ENCODE measurements around the gene C11orf42. TPM values are rescaled to one million over a fixed set of nuclear protein-coding genes. Genes with fewer than 3 reads are reported as not detected.

C11orf42 gene
- total and polyA plus RNA-seq, 8 donors: not detected

GRCh38 chr11:6258141-6258540 is 52.8 kb downstream of the C11orf42 start:
- TF ChIP-seq EP300 (IDR thresholded peaks at IDR 0.05) (no peak), POLR2A (IDR thresholded peaks at IDR 0.05) (no peak), POLR2AphosphoS5 (IDR thresholded peaks at IDR 0.05) (no peak)
- TF ChIP-seq, protein P1, sequence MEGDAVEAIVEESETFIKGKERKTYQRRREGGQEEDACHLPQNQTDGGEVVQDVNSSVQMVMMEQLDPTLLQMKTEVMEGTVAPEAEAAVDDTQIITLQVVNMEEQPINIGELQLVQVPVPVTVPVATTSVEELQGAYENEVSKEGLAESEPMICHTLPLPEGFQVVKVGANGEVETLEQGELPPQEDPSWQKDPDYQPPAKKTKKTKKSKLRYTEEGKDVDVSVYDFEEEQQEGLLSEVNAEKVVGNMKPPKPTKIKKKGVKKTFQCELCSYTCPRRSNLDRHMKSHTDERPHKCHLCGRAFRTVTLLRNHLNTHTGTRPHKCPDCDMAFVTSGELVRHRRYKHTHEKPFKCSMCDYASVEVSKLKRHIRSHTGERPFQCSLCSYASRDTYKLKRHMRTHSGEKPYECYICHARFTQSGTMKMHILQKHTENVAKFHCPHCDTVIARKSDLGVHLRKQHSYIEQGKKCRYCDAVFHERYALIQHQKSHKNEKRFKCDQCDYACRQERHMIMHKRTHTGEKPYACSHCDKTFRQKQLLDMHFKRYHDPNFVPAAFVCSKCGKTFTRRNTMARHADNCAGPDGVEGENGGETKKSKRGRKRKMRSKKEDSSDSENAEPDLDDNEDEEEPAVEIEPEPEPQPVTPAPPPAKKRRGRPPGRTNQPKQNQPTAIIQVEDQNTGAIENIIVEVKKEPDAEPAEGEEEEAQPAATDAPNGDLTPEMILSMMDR (IDR thresholded peaks at IDR 0.05): no peak
- Histone ChIP-seq H3K4me3 (peak overlapping the region in 1 of 4 donors; percentile 58), H3K36me3 (no peaks in the 10 kb centered on the region), H3K9me3 (no peaks in the 10 kb centered on the region), H3K27me3 (peaks cover 5 to 47% (median 23%) of the 10 kb centered on the region in 3 donors), H3K27ac (peak overlapping the region in 1 of 5 donors; percentile 85), H3K4me1 (peaks cover 15 to 40% (median 35%) of the 10 kb centered on the region in 4 donors)
- intact Hi-C loops (cut with DNase I; ENCODE audit: low total_unique reads): no loop called here
- no peak for DNase-seq
- 81 to 85% (median 82%) methylated on average over 3 of the region's 3 CpGs for WGBS, 5 donors

DNA sequence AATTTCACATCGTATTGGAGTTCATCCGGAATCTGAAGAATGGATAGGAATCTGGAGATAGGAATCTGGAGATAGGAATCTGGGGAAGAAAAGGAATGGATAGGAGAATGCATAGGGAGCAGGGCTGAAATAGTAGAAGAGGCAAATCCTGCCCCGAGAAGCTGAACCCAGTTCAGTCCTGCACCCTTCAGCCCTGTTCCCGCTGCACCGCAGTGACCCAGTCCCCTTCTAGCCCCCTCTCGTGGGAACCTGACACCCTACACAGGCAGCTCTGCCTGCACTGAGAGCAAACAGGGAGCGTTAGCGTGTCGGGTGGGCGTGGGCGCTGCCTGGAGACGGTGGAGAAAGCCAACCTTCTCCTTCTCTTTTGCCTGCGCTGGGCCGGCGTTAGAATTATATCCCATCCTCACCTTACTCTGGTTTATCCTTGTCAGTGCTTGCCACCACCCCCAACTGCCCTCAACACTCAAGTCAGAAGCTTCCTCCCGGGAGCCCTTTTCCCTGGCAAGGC is 53.3 kb downstream of the C11orf42 start:
- Histone ChIP-seq H3K27ac (peak overlapping the region; percentile 65 to 90 (median 82)), H3K4me3 (peak overlapping the region; percentile 42 to 58 (median 49)), H3K4me1 (peaks cover 15 to 35% (median 31%) of the 10 kb centered on the region in 4 donors), H3K9me3 (no peaks in the 10 kb centered on the region), H3K27me3 (peaks cover 5 to 47% (median 23%) of the 10 kb centered on the region in 3 donors), H3K36me3 (no peaks in the 10 kb centered on the region)
- intact Hi-C loops (cut with DNase I; ENCODE audit: low total_unique reads): no loop called here
- WGBS, 5 donors: 9 to 14% (median 9%) methylated on average over 16 of the region's 16 CpGs
- DNase-seq: peak; percentile 31 to 73
- TF ChIP-seq POLR2AphosphoS5 (IDR thresholded peaks at IDR 0.05) (no peak), POLR2A (IDR thresholded peaks at IDR 0.05) (no peak), EP300 (IDR thresholded peaks at IDR 0.05) (no peak)
- TF ChIP-seq, protein P1 (IDR thresholded peaks at IDR 0.05): no peak

DNA sequence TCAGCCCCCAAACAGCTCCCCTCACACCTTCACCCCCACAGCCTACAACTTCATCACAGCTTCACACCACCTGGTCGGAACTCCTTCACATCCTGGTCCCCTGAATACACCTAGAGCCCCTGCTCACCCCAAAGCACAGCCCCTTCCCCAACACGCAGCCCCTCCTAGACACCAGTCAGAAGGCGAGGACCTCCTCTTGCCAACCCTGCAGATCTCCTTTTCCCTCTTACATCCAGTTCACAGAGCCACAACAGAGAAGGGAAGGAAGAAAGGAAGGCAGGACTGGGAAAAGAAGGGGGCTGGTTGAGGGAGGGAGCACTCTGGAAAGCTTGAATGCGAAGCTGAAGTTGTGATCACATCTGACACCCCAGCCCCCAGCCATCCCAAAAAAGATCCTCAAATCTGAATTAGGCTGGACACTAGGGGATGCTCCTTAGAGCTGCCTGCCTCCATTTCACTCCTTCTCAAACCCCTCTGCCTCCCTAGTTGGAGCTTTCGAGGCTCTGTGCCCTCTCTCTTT is 54.9 kb downstream of the C11orf42 start:
- TF ChIP-seq POLR2AphosphoS5 (IDR thresholded peaks at IDR 0.05) (no peak), EP300 (IDR thresholded peaks at IDR 0.05) (no peak), POLR2A (IDR thresholded peaks at IDR 0.05) (no peak)
- TF ChIP-seq, protein P1 (IDR thresholded peaks at IDR 0.05): no peak
- peak in 1 of 2 donors; percentile 28 for DNase-seq
- 17 to 38% (median 25%) methylated on average over 5 of the region's 5 CpGs for WGBS, 5 donors
- Histone ChIP-seq H3K36me3 (peaks cover 0 to 6% (median 0%) of the 10 kb centered on the region in 4 donors), H3K27me3 (peaks cover 5 to 47% (median 23%) of the 10 kb centered on the region in 3 donors), H3K9me3 (no peaks in the 10 kb centered on the region), H3K4me3 (peak overlapping the region; percentile 42 to 58 (median 49)), H3K4me1 (peaks cover 15 to 34% (median 29%) of the 10 kb centered on the region in 4 donors), H3K27ac (peak overlapping the region; percentile 65 to 90 (median 82))
- intact Hi-C loops (cut with DNase I; ENCODE audit: low total_unique reads): loop anchor here (10.0 kb wide), 1 partner anchor 55 kb away; no protein-coding TSS in a partner anchor

Other genes with a start within 250 kb of the C11orf42 start
- gene OR56A5, start 237.1 kb upstream of the C11orf42 start, total RNA-seq: not detected
- not detected for gene OR56A5, start 237.1 kb upstream of the C11orf42 start, polyA plus RNA-seq
- gene OR52L1, start 218.6 kb upstream of the C11orf42 start, total RNA-seq: not detected
- gene OR52L1, start 218.6 kb upstream of the C11orf42 start, polyA plus RNA-seq: not detected
- not detected for gene OR56A4, start 198.6 kb upstream of the C11orf42 start, total RNA-seq
- gene OR56A4, start 198.6 kb upstream of the C11orf42 start, polyA plus RNA-seq: not detected
- gene OR56A1, start 174.8 kb upstream of the C11orf42 start, total RNA-seq: under 1 TPM in 1 of 5 donors, not detected in 4; 0.18 TPM
- gene OR56A1, start 174.8 kb upstream of the C11orf42 start, polyA plus RNA-seq: not detected
- not detected for gene OR56B4, start 97.9 kb upstream of the C11orf42 start, total RNA-seq
- under 1 TPM in 1 of 3 donors, not detected in 2; 0.61 TPM for gene OR56B4, start 97.9 kb upstream of the C11orf42 start, polyA plus RNA-seq
- not detected for gene OR52B2, start 35.2 kb upstream of the C11orf42 start, total RNA-seq
- not detected for gene OR52B2, start 35.2 kb upstream of the C11orf42 start, polyA plus RNA-seq
- not detected for gene OR52W1, start 6.3 kb upstream of the C11orf42 start, total RNA-seq
- not detected for gene OR52W1, start 6.3 kb upstream of the C11orf42 start, polyA plus RNA-seq
- 100 to 1,000 TPM in 2 of 5 donors, 10 to 100 TPM in 3; 22.9 to 324 (median 44.6) TPM for gene FHIP1B, start 29.1 kb downstream of the C11orf42 start, total RNA-seq
- gene FHIP1B, start 29.1 kb downstream of the C11orf42 start, polyA plus RNA-seq: 10 to 100 TPM; 17.0 to 32.1 (median 19.6) TPM
- not detected for gene CNGA4, start 33.5 kb downstream of the C11orf42 start, total RNA-seq
- under 1 TPM in 1 of 3 donors, not detected in 2; 0.08 TPM for gene CNGA4, start 33.5 kb downstream of the C11orf42 start, polyA plus RNA-seq
- gene CCKBR, start 54.3 kb downstream of the C11orf42 start, total RNA-seq: 10 to 100 TPM in 4 of 5 donors, not detected in 1; 17.5 to 47.8 (median 30.2) TPM
- gene CCKBR, start 54.3 kb downstream of the C11orf42 start, polyA plus RNA-seq: 10 to 100 TPM in 1 of 3 donors, 1 to 10 TPM in 2; 6.5 to 11.5 (median 7.5) TPM
- 100 to 1,000 TPM in 1 of 5 donors, 10 to 100 TPM in 4; 12.8 to 166 (median 22.9) TPM for gene CAVIN3, start 114.9 kb downstream of the C11orf42 start, total RNA-seq
- gene CAVIN3, start 114.9 kb downstream of the C11orf42 start, polyA plus RNA-seq: 100 to 1,000 TPM in 1 of 3 donors, 10 to 100 TPM in 2; 51.1 to 119 (median 68.4) TPM
- gene SMPD1, start 184.9 kb downstream of the C11orf42 start, total RNA-seq: 10 to 100 TPM in 3 of 5 donors, 1 to 10 TPM in 2; 7.6 to 66.9 (median 31.4) TPM
- 10 to 100 TPM; 16.0 to 20.2 (median 16.9) TPM for gene SMPD1, start 184.9 kb downstream of the C11orf42 start, polyA plus RNA-seq
- 10 to 100 TPM; 19.4 to 60.1 (median 26.6) TPM for gene APBB1, start 213.5 kb downstream of the C11orf42 start, total RNA-seq
- 10 to 100 TPM; 18.8 to 22.8 (median 19.5) TPM for gene APBB1, start 213.5 kb downstream of the C11orf42 start, polyA plus RNA-seq
- gene HPX, start 235.4 kb downstream of the C11orf42 start, total RNA-seq: 10 to 100 TPM in 1 of 5 donors, not detected in 4; 27.2 TPM
- gene HPX, start 235.4 kb downstream of the C11orf42 start, polyA plus RNA-seq: 1 to 10 TPM in 2 of 3 donors, under 1 TPM in 1; 0.31 to 2.0 (median 1.5) TPM

Measured in stomach (tissue), 9 donors.